T1000 (cell line): ENCODE results near the gene GLDC.
"Not testable (repeated sequence)": the region's sequence is repeated elsewhere in the genome, so short reads cannot be mapped to it uniquely, and the experiment has no call there.

Experiments
- DNase-seq: peaks from one replicate; lab custom pipeline; 2025; ENCODE audit warnings: mixed read lengths; lab: John Stamatoyannopoulos, UW

The GLDC gene

DNA sequence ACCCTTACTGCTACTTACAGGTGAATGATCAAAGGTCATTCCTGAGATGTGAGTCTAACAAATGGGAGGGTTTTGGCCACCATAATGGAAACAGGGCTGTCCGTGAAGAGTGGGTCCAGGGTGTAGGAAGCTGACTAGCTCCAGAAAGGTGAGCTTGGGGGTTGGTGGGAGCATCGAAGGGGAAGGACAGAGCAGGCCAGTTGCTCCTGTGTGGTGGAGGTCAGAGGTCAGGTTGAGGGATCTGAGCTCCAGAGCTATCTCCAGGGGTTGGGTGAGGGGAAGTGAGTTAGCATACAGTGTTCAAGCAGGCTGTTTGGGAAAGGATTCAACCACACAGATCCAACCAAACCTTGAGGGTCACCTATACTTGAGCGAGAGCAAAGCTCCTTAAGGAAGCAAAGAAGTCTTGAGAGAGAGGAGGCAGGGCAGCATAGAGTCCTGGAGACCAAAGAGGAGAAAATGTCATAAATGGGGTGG lies 18.7 kb upstream of the GLDC start:
- DNase-seq = no peak

DNA sequence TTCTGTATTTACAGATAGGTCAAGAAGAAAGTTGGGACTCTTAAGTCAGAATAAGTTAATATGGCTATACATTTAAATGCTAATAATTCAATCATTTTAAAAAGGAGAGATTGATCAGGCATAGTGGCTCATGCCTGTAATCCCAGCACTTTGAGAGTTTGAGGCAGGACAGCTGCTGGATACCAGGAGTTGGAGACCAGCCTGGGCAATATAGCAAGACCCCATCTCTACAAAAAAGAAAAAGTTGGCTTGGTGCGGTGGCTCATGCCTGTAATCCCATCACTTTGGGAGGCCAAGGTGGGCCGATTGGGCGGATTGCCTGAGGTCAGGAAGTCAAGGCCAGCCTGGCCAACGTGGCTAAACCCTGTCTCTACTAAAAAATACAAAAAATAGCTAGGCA lies 15.0 kb upstream of the GLDC start:
- no peak for DNase-seq

DNA sequence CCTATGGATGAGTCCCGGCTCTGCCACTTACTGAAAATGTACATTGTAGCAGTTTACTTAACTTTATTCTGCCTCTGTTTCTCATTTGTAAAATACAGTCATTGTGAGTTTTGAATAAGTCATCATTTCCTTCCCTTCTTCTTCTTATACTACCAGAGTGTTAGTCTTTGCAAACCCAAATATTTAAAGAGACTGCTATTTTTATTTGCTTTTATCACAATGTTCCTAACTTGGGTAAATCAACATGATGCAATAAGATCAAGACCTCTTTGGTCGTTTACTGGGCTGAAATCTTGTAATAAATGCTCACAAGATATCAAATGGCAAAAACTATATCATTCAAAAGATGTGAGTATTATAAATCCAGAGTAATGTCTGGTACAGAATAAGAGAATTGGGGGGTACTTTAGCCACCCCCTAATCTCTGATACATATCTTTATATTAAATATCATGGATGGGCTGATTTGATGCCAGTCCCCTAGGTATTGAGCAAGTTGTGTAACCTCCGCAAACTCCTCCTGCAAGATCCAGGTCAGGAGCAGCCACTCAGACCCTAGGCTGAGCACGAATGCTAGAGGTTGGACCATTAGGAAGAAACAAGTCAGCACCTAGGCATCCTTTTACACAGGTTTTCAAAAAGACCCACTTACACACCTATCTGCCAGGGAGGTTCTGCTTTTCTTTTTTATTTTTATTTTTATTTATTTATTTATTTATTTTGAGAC lies 13.3 kb upstream of the GLDC start:
- DNase-seq = no peak

DNA sequence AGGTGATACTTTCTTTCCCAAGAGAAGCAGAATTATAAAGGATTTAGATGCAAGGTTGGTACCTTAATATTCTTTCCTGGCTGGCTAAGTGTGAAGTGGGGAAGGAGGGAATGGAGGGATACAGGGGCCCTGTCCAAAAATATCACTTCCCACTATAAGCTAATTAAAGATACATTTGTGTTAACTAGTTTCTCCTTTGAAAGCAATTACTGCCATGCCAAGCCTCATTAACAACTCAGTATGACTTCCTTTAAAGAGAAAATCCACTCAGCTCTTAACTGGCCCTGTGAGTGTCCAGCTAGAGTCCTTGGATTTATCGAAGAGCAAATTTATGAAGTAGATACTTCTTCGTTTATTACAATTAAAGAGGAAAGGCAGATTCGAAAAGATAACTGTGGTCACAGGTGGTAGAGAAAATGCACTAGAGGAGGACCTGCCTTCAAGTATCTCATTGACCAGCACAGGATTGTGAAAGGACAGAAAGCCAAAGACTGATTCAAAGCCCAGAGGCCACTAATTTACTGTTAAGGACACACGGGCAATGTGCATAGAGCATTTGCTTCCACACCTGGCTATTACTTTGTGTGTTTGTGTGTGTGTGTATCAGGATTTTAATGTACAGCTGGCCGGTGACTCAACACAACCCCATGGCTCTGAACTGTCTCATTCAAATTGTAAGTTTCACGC lies 11.2 kb upstream of the GLDC start:
- no peak for DNase-seq

DNA sequence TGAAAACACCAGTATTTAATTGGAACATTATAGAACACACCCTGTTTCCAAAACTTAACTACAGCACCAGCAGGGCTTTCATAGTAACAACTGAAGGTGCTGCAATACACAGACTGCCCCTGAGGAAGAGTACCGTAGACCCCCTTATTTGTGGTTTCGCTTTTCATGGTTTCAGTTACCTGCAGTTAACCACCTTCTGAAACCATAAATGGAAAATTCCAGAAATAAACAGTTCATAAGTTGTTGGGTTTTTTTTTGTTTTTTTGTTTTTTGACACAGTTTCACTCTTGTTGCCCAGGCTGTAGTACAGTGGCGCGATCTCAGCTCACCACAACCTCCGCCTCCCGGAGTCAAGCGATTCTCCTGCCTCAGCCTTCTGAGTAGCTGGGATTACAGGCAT lies 9.5 kb upstream of the GLDC start:
- DNase-seq = no peak

DNA sequence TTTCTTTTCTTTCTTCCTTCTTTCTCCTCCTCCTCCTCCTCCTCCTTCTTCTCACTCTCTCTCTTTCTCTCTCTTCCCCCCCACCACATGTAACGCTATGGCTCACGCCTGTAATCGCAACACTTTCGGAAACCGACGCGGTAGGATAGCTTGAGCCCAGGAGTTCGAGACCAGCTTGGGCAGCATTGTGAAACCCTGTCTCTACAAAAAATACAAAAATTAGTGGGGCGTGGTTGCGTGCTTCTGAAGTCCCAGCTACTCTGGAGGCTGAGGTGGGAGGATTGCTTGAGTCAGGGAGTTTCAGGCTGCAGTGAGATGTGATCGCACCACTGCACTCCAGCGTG lies 736 bp upstream of the GLDC start:
- DNase-seq = no peak

DNA sequence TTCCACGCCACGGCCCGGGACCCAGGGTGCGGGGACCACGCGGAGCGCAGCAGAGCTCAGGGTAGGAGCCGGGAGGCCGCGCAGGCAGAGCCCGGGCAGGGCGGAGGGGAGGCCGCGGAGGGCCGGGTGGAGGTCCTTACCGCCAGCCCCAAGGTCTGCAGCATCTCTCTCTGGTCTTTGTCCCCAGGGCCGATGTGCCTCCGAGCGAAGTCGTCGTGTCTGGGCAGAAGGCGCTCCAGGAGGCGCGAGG lies 499 bp downstream of the GLDC start:
- DNase-seq = not testable (repeated sequence)

DNA sequence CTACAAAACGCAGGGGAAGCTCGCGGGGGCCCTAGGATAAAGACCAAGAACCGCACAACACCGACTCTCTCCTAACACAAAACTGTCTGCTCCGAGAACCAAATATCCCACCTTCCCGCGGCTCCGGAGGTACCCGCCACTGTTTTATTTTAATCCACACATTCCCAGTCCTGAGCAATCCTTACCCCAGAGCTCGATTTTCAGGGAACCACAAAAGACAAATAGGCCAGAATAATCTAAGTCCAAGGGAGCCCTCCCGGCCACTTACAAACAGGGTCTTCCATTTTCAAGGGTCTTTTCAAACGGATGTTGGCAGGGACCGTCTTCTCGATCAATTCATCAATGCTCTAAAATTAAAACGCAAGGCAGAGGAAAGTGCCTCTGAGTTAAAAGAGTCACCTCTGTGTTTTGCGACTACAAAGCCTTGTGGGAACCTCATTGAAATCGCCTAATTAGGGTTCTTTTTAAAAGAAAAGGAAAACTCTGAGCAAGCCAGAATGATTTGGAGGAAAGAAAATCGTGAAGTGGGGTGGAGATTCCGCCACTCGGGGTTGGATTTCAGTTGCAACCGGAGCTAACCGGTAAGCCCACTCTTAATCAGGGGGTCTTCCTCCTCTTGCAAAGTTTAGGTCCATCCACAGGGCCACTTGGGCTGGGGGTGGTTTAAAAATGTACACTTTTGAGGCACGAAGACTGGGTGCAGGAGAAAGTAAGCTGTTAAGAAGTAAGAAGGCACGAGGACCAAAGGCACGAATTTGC lies 1.0 kb downstream of the GLDC start:
- no peak for DNase-seq

DNA sequence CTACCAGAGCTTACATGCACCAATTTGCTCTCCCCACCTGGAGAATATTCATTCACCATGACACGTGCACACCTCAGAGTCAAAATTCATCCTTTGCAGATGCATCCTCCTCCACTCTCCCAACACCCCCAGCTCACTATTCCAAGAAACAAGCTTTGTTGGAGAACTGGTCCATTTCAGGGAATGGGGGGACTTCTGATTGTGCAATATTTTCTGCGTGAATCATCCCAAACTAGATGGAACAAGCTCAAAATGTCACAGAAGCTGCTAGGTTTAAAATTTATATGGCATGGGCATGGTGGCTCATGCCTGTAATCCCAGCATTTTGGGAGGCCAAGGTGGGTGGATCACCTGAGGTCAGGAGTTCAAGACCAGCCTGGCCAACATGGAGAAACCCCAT lies 3.6 kb downstream of the GLDC start:
- no peak for DNase-seq

DNA sequence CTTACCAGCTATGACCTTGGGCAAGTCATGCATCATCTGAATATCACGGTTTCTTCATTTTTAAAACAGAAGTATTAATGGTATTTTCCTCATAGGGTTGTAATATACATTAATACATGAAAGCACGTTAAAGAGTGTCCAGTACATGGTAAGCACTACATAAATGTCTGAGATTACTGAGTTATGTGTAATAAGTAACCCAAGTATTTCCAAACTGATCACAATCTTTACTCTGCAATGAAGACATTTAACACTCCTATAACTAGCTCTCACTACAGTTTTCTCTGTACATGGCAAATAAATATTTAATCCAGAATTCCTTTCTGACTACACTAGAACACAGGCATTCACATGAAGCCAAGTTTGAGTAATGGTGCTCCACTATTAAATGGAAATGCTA lies 4.0 kb downstream of the GLDC start:
- no peak for DNase-seq

DNA sequence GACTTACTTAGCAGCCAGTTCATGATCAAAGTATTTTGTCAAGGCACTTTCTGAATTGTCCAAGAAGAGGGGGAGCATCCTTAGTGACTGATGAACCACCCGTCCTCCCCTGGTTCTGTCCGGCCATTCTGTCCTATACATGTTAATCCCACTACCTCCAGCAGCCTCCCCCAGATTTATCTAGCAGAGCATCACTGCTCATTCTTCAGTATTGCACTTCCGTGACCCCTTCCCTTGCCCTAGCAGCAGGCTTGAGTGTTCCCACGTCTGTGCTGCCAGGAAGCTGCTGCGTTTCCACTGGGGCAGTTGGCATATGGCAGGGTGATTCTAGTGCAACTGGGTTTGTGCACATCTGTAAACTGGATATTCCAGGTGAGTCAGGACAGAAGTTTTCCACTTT lies 4.5 kb downstream of the GLDC start:
- no peak for DNase-seq

DNA sequence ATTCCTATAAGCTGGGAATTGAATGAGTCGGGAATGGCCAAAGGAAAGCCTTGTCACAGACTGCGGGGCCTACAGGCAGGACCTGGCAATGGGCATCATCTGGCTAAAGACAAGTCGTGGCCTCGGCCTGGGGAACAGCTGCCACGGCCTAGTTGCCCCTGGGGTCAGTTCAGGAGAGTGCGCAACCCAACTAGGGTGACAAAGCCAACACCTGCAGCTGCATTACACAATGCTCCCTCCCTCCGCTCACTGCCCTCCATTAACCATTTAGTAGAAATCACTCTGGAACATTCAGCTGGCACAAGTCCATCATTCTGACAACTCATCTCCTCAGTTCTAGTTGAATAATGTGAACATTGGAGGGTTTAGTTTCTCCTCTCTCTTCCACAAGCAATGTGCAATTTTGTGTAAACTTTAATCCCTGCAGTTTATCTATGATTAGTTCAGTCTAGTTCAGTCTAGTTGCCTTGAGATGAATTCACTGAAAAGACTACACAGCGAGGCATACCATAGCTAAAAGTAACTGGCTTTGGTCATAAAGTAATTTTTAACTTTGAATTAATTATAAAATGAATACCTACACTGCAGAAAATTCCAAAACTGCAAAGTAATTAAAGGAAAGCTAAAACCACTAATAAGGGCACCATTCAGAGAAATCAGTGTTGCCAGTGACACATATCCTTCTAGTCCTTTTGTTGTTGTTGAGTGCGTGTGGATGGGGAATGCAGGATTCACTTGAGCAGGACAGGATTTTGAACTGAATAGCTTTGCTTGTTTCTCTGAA lies 5.1 kb downstream of the GLDC start:
- no peak for DNase-seq

DNA sequence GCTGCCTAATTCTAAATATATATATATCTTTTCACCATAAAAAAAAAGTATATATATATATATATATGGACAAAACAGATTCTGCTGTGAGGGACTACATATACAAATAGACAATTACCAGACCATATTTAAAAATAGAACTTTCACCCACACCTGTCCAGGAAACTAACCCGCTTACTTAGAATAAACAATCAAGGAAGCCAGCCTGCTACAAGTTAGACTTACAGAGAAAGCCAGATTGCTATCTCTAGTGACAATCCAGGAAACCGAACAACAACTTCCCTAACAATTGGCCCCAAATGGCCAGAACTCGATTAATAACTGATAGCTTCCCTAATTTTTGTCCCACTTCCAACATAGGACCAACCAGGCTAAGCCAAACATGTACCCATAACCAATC lies 5.9 kb downstream of the GLDC start:
- DNase-seq = no peak

DNA sequence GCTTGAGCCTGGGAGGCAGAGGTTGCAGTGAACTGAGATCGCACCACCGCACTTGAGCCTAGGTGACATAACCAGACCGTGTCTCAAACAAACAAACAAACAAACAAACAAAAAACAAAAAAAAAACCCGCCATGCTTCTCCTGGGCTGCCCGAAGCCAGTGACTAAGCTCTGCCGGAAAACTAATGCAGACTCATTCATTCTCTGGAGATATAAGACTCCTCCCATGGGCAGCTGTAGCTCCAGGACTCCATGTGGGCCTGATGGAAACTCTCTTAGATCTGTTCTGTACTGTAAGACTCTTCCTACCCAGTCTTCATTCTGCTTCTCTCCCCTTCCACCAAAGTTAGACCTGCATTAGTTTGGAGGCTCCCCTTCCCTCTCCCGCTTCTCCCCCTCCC lies 11.1 kb downstream of the GLDC start:
- no peak for DNase-seq

DNA sequence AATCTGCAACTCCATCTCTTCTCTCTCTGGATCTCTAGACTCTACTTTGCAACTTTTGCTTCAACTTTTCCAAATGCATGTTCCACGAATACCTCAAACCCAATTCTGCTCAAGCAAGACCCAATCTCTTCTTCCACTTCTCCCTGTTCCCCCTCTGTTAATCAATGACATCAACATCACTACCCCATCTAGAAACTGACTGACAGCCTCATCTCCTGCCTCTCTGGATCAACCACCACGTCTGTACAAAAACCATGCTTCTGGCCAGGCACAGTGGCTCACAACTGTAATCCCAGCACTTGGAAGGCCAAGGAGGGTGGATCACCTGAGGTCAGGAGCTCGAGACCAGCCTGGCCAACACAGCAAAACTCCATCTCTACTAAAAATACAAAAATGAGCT lies 12.2 kb downstream of the GLDC start:
- DNase-seq = no peak

DNA sequence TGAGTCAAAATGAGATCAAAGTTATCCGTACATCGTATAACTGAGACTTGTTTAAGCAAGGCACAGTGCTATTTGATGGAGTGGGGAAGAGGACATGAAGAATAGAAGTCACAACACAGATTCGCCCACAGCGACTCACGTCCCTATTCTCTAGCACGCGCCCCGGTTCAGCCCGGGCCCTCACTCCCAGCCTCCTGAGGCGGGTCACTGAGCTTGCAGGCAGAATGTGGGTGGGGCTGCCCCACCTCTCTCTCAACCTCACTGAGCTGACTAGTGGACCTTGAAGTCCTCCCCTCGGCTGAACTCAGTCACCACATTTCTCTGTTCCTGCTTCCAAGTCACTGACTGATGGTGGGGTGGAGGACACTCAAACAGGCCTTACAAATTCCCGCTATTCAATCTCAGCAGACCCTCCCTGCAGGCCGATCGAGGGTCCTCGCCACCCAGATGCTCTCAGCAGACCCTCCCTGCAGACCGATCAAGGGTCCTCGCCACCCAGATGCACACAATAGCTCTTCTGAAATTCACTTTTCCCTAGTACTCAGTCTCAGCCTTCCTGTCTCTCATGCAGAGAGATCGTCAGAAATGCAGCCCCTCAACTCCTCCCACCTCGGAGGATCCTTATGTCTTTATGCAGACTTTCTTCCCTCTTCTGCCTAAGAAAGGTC lies 12.9 kb downstream of the GLDC start:
- no peak for DNase-seq

DNA sequence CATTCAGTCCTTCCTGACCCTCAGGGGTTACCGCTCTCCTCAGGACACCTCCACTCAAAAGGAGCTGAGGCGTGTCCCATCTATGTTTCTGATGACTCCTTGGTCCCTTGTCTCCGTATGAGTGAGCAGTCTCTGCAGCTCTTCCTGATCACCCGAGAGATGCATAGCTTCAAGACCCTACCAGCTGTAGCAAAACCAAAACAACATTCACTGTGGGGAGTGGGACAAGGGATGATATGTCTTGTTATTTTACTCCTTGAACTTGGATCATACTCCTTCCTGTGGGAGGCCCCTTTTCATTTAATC lies 14.4 kb downstream of the GLDC start:
- DNase-seq = no peak

DNA sequence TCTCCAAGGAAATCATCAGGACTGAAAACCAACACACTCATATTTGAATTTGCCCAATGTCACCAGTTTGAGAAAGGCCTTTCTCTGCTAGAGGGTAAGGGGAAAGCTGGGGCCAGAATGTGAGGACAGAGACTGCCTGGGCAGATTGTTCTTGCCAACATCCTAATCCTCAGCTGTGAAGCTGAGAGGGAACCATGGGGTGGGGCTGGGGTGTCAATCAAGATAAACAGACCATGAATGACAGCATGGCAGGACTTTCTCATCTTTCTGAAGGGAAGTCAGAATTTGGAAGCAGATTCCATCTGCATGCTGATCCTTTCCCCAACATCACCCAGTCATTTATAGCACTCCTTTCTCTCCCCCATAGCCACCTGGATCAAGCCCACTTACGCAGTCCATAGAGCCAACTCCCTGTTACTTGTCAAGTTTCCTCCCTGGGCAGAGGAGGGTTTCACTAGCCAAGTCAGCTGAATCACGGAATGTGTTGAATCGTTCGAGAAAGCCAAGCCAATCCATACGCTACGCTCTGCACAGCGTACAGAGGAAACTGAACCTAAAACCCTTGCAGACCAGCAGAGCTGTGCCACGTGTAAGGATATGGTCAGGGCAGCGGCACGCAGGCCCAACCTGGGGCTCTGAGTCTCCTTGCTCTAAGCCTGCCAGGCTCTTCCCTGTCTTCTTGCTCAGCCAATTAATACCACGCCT lies 14.9 kb downstream of the GLDC start:
- DNase-seq = no peak

DNA sequence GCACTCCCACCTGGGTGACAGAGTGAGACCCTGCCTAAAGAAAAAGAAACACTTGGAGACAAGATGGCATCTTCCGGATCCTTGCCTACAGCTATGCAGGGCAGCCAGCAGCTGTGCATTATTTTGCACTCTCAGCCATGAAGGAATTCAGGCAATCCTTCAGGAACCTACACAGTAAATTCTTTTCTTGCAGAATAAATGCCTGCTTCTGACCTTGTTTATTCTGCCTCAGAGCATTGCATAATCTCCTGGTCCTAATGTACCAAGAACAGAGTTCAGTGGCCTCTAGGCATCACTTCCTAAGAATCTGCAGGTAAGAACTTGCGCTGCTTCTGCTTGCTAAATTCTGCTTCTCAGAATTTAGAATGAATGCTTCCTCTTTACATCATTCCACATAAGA lies 16.8 kb downstream of the GLDC start:
- no peak for DNase-seq

DNA sequence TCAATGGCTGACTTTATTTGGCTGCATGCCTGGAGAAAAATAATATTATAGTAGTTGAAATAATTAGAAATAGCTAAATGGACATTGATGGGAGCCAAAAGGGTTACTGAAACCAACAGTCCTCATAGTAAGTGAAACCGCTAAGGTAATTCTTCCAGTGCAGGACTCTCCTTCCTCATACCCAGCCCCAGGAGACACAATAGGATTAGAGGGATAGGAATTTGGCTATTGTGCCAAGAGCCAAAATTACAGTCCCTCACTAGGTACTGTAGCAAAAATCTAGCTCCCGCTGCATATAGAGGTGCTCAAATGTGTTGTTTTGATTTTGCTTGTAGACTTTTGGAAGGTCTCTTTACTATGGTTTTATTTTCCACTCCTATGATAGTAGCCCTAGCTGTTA lies 20.2 kb downstream of the GLDC start:
- DNase-seq = no peak

DNA sequence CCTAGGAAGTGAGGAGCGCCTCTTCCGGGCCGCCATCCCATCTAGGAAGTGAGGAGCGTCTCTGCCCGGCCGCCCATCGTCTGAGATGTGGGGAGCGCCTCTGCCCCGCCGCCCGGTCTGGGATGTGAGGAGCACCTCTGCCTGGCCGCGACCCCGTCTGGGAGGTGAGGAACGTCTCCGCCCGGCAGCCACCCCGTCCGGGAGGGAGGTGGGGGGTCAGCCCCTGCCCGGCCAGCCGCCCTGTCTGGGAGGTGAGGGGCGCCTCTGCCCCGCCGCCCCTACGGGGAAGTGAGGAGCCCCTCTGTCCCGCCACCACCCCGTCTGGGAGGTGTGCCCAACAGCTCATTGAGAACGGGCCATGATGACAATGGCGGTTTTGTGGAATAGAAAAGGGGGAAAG lies 22.7 kb downstream of the GLDC start:
- not testable (repeated sequence) for DNase-seq

DNA sequence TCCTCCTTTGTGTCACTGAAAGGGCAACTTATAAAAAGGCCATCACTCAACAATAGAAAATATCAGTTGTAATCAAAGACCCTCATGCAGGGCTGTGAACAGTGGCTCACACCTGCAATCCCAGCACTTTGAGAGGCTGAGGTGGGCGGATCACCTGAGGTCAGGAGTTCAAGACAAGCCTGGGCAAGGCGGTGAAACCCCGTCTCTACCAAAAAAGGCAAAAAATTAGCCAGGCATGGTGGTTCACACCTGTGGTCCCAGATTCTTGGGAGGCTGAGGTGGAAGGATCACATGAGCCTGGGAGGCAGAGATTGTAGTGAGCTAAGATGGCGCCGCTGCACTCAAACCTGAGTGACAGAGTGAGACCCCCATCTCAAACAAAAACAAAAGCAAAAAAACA lies 24.7 kb downstream of the GLDC start:
- DNase-seq = no peak
